ENCODE results near the gene ADAMTS13.

ADAMTS13 gene

DNA sequence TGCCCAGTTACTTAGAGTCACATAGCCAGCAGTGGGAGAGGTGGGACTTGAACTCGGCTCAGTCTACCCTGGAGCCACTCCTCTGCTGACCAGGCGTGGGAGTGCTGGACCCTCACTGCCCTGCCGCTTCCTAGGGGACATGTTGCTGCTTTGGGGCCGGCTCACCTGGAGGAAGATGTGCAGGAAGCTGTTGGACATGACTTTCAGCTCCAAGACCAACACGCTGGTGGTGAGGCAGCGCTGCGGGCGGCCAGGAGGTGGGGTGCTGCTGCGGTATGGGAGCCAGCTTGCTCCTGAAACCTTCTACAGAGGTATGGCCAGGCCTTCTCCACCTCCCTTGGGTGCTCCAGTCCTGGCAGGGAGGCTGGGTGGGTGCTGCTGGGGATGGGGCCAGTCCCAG, 34.2 kb downstream of the ADAMTS13 start:
- DNase-seq: no peak

GRCh38 chr9:133457233-133457632, 35.1 kb downstream of the ADAMTS13 start:
- DNase-seq: no peak

DNA sequence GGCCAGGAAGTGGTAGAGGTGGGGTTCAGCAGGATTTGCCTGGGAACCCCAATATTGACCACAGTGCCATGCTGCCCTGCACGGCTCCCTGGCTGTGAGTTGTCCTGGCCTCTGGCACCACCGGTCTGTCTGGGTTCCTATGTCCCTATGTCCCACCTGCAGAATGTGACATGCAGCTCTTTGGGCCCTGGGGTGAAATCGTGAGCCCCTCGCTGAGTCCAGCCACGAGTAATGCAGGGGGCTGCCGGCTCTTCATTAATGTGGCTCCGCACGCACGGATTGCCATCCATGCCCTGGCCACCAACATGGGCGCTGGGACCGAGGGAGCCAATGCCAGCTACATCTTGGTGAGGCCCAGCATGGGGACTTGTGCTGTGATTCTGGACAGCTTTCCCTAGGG, 35.6 kb downstream of the ADAMTS13 start:
- DNase-seq: no peak

- DNase-seq: no peak
Observed at GRCh38 chr9:133458643-133459312, 36.6 kb downstream of the ADAMTS13 start.

- peak; percentile 92 for DNase-seq
Observed at GRCh38 chr9:133459476-133460404, 37.6 kb downstream of the ADAMTS13 start, which contains the start of gene CACFD1. Gene CACFD1 (plus strand): TSS chr9:133459978. CDS start chr9:133460067, 89 bp downstream.

GRCh38 chr9:133460405-133461175, 38.4 kb downstream of the ADAMTS13 start:
- DNase-seq: peak; percentile 80

DNA sequence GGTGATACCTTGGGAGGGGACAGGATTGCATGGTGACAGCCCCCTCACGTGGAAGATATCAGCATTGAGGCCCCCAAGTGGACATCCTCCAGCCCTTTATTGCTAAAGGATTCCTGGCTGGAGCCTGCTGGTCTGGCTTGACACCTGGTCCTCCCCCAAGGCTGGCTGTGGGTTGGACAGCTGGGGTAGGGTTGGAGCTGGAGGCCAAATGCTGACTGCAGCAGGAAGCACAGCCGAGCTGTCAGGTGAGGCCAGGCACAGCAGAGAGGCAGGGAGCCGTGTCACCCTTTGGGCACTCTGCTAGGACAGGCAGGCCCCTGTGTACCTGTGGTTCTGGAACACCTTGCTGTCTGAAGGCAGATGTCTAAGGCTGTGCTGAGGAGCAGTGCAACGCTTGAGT, 39.8 kb downstream of the ADAMTS13 start:
- DNase-seq: no peak

DNA sequence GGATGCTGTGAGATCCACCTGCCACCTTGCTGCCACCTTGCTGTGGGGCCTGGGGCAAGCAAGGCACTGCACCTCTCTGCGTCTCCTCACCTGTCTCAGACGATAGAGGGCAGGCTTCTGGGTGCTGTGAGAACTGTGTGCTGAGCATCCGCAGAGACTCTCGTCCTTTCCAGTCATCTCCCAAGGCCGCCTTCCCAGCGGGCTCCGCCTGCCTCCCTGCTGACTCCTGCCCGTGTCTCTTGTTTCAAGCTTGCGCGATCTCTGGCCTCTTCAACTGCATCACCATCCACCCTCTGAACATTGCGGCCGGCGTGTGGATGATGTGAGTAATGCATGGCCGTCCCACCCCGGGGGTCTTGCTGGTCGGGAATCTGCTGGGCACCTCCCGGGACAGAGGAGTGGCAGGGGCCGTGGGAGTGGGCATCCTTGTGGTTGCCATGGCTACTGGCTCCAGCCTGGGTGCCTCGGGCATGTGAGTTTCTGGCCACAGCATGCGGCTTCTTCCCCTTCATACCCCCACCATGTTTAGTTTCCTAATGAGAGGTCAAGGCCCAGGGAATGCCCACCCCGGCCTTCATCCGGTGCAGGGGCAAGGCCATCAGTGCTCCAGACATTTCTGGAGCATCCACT, 41.2 kb downstream of the ADAMTS13 start:
- no peak for DNase-seq

GRCh38 chr9:133463864-133464615, 41.9 kb downstream of the ADAMTS13 start:
- DNase-seq: no peak

DNA sequence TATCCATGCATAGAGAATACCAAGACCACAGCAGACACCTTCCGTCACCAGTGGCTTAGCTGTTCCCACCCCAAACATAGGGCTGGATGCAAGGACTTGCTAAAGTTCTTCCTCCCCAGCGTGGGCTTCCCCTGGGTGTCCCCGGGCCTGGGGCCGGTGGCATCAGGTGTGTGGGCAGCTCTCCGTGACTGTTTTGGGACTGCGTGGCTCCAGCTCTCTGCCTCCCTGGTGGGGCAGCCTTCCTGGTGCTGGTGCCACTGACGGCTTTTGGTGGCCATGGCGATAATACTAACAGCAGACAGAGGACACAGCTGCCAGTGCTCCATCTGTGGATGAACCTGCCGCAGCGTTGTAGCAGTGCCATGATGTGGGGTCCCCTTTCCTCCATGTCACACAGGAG, 42.5 kb downstream of the ADAMTS13 start:
- DNase-seq: no peak

DNA sequence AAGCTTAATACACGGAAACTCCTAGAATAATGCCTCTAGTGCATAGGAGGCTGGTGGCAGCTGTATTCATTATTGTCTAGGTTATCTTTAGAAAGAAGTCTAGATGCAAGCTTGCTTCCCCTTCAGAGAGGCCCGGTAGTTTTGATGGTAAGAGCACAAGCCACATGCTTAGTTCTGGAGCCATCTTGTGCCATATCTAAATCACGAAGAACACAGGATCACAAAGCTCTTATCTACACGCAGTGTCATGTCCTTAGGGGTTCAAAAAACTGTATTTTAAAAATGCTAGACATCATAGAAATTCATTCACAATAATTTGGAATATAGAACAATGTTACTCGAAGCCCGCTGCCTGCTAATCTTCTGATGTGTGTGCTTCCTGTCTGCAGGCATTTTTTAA, 43.8 kb downstream of the ADAMTS13 start:
- DNase-seq: no peak

DNA sequence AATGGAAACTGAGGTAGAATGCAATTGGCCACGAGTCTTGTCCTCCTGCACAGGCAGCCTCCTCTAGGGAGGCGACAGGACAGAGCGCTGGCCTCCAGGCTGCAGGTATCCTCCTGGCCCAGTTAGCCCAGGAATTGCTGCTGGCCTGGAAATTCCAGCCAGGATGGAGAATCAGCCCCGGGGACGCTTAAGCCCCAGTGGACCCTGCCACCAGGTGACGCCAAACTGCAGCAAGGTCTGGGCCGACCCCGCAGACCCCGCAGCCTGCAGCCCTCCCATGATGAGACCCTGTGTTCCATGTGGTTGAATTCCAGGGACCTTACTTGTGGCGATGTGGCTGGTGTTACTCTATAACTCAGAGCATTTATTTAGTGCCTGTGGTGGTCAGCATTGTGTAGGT, 44.9 kb downstream of the ADAMTS13 start:
- DNase-seq: no peak

- no peak for DNase-seq
Observed at GRCh38 chr9:133468374-133468773, 46.2 kb downstream of the ADAMTS13 start.

GRCh38 chr9:133468777-133469421, 46.7 kb downstream of the ADAMTS13 start:
- no peak for DNase-seq

- DNase-seq: no peak
Observed at GRCh38 chr9:133470427-133470924, 48.3 kb downstream of the ADAMTS13 start.

DNA sequence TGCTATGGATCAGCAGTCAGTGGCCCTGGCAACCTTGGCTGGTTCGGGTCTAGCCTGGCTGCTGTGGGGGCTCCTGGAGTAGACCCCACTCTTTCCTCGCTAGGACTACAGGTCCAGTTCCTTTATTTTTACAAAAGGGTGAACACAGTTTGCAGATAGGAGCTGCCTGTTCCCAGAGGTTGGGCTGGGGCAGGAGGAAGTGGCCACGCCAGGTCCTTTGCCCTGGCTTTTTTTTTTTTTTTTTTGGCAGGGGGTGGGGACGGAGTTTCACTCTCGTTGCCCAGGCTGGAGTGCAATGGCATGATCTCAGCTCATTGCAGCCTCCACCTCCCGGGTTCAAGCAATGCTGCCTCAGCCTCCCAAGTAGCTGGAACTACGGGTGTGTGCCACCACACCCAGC, 48.8 kb downstream of the ADAMTS13 start:
- peak; percentile 5 for DNase-seq

GRCh38 chr9:133471551-133472276, 49.5 kb downstream of the ADAMTS13 start:
- DNase-seq: no peak

- DNase-seq: no peak
Observed at GRCh38 chr9:133472277-133472645, 50.1 kb downstream of the ADAMTS13 start.

GRCh38 chr9:133472753-133473378, 50.7 kb downstream of the ADAMTS13 start:
- peak; percentile 38 for DNase-seq

- no peak for DNase-seq
Observed at GRCh38 chr9:133473743-133474142, 51.6 kb downstream of the ADAMTS13 start.

Measured in CD4-positive, alpha-beta T cell treated with Interferon gamma for 1 hour (primary cell).